Stimulated activated CD8-positive, alpha-beta memory T cell treated with anti-CD3 and anti-CD28 coated beads, Interleukin-2, amount 100 ng/mL, for 1 hour (primary cell): ENCODE data around the gene SEC24A.
"Not testable (repeated sequence)": the region's sequence is repeated elsewhere in the genome, so short reads cannot be mapped to it uniquely, and the experiment has no call there.

Experiments
- DNase-seq, 2 donors: peaks; one replicate each; pipeline ENCODE4 v3.0.0-alpha.2; 2020; ENCODE audit warnings: low read depth in 2 of 2

The SEC24A gene

DNA sequence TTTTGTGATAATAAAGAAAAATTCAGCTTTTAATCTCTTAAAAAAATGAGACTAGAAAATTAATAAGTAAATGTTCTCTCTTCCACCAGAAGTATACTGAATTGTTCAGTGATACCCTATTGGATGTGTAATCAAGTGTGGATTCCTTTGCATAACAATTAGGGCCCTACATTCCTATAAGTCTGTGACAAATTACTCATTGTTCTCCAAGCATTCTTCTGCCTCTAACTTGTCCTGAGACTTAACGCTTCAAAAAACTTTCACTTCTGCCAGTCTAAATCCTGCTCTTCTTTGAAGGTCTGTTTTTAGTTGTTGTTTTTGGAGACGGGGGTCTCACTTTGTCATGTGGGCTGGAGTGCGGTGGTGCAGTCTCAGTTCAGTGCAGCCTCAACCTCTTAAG is 100.8 kb downstream of the SEC24A start:
- no peak for DNase-seq

DNA sequence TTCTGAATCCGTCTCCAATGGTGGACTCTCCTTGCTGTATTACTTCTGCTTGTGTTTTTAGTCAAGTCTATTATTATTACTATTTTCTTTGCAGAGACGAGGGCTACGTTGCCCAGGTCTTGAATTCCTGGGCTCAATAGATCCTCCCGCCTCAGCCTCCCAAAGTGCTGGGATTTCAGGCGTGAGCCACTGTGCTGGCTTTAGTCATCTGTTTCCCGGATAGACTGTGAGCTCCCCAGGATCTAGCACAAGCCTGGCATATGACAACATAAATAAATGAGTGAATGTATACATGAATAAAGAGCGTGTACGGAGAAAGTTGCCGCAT is 109.6 kb downstream of the SEC24A start:
- no peak for DNase-seq

DNA sequence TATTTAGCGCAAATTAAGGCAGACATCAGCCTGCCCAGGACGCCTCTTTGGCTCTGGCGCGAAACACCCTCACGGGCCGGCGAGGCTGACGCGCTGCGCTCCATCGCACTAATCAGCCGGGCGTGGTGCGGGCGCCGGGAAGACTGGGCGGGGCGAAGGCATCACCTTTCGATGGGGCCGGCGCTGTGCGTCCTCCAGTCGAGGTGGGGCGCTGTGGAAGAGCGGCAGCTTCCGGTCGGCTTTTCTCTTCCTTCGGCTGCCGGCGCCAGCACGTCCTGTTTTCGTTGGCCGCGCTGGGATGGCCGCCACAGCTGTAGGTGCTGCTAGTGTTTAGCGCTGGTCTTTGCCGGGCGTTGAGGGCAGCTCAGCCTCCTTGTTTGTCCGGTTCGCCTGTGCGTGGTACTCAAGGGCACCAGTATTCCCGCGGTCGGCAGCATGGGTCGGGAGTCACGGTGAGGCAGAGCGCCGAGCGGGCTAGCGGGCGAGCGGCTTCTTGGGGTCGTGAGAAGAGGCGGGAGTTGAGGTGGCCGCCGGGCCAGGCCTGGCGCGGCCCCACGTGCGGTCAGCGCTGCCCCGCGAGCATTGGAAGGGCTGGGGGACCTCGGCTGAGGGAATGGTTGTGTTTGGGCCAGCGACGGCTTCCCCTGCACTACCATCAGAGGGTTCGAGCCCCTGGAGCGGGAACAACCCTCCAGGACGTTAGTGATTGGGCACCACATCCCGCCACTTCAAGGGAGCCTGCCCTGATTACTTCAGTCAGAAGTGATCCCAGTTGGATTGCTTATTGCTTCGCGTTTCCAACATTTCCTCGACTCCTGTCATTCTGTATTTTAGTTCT is 110.1 kb downstream of the SEC24A start, which contains the start of gene DDX46:
Gene DDX46 (plus strand): TSS at position 276 of the 838 bp plus-strand sequence. CDS start 160 bp downstream, at position 436.
- DNase-seq: peak; percentile 87 to 89

DNA sequence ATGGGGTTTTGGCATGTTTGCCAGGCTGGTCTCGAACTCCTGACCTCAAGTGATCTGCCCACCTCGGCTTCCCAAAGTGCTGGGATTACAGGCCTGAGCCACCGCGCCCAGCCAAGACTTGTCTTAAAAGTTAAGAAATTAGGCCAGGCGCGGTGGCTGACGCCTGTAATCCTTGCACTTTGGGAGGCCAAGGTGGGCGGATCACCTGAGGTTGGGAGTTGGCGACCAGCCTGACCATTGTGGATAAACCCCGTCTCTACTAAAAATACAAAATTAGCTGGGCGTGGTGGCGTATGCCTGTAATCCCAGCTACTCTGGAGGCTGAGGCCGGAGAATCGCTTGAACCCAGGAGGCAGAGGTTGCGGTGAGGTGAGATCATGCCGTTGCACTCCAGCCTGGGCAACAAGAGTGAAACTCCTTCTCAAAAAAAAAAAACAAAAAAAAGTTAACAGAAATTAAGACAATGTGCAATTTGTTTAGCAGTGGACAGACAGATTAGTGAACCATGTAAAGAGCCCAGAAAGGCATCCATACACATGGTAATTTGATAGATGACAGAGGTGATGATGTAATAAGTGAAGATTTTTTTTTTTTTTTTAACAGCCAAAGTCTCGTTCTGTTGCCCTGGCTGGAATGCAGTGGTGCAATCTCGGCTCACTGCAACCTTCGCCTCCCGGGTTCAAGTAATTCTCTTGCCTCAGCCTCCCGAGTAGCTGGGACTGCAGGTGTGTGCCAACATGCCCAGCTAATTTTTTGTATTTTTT is 119.1 kb downstream of the SEC24A start:
- DNase-seq: not testable (repeated sequence)

DNA sequence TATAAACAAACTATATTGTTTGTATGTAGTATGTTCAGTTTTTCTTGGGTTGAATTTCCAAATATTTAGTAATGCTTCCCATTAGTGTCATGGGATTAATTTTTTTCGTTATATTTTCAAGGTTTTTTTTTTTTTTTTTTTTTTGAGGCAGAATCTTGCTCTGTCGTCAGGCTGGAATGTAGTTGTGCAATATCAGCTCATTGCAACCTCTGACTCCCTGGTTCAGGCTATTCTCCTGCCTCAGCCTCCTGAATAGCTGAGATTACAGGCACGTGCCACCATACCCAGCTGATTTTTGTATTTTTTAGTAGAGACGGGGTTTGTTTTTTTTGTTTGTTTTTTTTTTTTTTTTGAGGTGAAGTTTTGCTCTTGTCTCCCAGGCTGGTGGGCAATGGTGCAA is 120.6 kb downstream of the SEC24A start:
- no peak for DNase-seq

DNA sequence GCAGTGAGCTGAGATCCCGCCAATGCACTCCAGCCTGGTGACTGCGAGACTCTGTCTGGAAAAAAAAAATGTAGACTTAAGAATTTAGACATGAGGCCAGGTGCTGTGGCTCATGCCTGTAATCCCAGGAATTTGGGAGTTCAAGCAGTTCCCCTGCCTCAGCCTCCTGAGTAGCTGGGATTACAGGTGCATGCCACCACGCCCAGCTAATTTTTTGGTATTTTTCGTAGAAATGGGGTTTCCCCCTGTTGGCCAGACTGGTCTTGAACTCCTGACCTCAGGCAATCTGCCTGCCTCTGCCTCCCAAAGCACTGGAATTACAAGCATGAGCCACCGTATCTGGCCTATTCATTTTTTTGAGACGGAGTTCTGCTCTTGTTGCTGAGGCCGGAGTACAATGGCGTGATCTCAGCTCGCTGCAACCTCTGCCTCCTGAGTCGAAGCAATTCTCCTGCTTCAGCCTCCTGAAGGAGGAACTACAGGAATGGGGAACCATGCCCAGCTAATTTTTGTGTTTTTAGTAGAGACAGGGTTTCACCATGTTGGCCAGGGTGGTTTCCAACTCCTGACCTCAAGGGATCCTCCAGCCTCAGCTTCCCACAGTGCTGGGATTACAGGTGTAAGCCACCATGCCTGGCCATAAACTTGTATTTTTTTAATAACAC is 124.0 kb downstream of the SEC24A start:
- DNase-seq: no peak

DNA sequence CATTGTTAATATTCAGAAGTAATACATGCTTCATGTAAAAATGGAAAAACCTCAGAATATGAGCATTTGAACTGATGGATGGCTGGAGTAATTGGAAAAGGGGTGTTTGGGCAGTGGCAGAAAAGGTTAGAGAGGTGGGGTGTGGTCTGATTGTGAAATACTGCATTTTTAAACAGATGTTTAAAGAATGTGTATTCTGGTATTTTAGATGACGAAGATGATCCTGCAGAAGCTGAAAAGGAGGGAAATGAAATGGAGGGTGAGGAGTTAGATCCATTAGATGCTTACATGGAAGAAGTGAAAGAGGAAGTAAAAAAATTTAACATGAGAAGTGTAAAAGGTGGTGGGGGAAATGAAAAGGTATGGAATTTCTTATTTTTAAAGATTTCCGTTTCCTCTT is 128.8 kb downstream of the SEC24A start:
- no peak for DNase-seq
